Measurements from ENCODE around the gene TGFB1.
"Not testable (repeated sequence)": the region's sequence is repeated elsewhere in the genome, so short reads cannot be mapped to it uniquely, and the experiment has no call there.

TGFB1 gene

DNA sequence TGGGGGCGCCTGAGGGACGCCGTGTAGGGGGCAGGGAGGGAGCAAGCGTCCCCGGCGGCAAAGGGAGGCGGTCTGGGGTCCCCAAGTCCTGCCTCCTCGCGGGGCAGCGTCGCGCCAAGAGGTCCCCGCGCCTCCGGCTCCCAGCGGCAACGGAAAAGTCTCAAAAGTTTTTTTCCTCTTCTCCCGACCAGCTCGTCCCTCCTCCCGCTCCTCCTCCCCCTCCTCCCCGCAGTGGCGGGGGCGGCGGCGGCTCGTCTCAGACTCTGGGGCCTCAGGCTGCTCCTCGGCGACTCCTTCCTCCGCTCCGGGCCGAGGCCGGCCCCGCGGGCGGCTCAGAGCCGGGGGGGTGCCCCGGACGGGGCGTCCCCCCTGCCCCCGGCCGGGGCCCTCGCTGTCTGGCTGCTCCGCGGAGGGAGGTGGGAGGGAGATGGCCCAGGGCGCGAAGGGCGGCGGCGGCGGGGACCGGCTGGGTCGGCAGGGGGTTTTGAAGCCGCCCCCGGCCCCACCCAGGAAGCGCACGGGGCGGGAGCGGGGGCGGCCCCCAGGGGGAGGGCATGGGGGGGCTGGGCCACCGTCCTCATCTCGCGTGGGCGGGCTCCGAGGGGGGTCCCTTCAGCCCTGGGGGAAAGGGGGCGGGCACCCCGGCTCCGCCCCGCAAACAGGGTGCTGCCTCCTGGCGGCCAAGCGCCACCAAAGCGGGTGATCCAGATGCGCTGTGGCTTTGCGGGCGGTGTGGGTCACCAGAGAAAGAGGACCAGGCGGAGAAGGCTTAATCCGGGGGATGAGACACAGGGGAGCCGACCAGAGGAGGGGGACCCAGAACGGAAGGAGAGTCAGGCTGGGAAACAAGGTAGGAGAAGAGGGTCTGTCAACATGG lies at the start of gene TGFB1:
TSS of gene TGFB1 (minus strand) at position 457 of the 877 bp plus-strand sequence. CDS start 878 bp downstream, outside the sequence.
- DNase-seq: peak; percentile 84

DNA sequence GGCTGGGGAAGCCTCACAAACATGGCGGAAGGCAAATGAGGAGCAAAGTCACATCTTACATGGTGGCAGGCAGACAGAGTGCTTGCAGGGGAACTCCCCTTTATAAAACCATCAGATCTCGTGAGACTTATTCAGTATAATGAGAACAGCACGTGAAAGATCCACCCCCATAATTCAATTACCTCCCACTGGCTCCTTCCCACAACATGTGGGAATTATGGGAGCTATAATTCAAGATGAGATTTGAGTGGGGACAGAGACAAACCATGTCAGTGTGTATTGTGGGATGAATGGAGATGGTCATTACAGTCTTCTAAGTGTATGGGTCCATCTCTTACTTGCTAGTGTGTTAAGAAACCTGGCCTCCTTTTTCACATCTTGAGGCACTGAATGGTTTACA lies 48.3 kb upstream of the TGFB1 start:
- DNase-seq: no peak

- DNase-seq: no peak
Measured at GRCh38 chr19:41401483-41401882, 47.8 kb upstream of the TGFB1 start.

- no peak for DNase-seq
Measured at GRCh38 chr19:41399525-41399924, 45.8 kb upstream of the TGFB1 start.

GRCh38 chr19:41399091-41399490 lies 45.4 kb upstream of the TGFB1 start:
- DNase-seq: no peak

GRCh38 chr19:41398598-41398997 lies 44.9 kb upstream of the TGFB1 start:
- DNase-seq: no peak

GRCh38 chr19:41398050-41398418 lies 44.3 kb upstream of the TGFB1 start:
- DNase-seq: no peak

DNA sequence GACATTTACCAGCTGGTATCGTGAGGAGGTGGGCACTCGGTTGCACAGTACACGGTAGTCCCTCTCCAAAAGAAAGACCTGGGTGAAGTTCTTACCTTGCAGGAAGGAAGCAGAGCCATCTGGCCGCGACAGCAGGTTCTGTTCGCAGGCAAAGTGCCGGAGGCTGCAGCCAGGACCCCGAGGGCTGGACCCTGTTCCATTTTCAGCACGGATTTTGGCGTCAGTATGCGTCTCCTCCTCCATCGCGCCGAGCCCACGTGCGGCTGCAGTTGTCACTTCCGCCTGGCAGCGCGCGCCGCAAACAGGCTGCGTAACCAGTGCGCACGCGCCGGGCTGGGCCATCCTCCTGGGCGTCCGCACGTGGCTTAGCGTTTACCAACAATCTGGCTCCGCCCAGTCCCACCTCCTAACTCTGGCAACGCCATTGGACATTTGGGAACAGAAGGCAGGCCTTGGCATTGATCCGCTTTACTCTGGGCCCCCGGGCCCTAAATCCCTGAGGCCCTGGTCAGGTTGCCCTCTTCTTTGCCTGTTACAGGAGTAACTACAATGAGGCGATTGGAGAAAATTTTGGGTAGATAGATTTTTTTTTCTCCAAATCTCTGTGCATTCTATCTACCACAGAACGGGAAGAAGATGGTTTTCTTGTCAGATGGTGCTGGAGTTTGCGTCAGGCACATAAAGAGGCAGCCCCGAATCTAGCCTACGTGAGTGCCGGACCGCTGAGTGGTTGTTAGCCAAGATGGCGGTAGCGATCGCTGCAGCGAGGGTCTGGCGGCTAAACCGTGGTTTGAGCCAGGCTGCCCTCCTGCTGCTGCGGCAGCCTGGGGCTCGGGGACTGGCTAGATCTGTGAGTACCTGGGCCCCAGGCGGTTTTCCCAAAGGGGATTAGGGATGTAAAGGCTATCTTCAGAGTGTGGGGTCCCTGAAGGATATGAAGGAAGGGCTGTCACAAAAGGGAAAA lies 43.6 kb upstream of the TGFB1 start, which contains the start of the genes BCKDHA and EXOSC5:
TSS of gene BCKDHA (plus strand) at position 733 of the 964 bp plus-strand sequence. CDS start at position 743, 10 bp downstream.
TSS of gene EXOSC5 (minus strand) at position 274 of the 964 bp plus-strand sequence. CDS start at position 243, 31 bp downstream.
- peak; percentile 100 for DNase-seq

DNA sequence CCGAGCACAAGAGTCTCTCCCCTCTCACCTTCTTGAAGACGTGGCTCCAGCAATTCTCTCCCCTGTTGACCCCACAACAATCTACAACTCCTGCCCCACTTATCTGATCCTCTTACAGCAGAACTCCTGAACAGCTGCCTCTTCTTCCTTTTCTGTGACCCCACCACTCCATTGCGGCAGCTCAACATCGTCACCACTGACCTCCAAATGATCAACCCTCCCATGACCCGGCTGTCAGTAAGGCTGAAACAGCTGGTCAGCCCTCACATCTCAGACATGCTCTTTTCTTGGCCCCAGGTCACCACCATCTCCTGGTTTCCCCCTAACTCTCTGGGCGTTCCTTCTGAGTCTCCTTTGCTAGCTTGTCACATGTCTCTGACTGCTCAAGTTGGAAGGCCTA lies 41.6 kb upstream of the TGFB1 start:
- DNase-seq: no peak

- DNase-seq: no peak
Measured at GRCh38 chr19:41392775-41393174, 39.1 kb upstream of the TGFB1 start.

GRCh38 chr19:41391618-41392017 lies 37.9 kb upstream of the TGFB1 start:
- DNase-seq: no peak

DNA sequence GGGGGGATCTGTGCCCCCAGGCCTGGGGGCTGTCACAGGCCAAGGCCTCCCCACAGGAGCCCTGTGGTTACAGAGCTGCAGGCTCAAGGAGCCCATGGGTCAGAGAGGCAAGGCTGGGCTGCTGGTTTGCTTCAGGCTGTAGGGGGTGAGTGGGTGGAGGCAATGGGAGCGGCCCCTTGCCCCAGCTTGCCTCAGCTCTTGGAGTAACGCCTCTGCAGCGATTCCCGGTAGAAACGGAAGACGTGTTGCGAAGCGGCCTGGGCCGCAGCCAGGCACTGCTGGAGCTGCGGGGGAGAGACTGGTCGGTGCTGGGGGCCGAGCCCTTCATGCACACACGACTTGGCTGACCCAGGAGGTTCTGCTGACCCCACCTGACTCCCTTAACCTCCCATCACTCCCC lies 32.7 kb upstream of the TGFB1 start:
- DNase-seq: no peak

DNA sequence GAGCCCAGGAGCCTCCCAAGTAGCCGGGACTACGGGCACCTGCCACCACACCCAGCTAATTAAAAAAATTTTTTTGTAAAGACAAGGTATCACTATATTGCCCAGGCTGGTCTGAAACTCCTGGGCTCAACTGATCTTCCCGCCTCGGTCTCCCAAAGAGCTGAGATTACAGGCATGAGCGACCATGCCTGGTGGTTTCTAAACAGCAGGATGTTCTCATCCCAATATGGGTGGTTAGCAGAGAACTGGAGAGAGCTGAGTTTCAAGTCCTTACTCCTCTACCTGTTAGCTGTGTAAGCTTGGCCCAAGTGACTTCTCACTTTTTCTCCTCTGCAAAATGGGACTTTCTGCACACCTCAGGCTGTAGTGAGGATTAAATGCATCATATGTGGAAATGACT lies 30.6 kb upstream of the TGFB1 start:
- DNase-seq: no peak

DNA sequence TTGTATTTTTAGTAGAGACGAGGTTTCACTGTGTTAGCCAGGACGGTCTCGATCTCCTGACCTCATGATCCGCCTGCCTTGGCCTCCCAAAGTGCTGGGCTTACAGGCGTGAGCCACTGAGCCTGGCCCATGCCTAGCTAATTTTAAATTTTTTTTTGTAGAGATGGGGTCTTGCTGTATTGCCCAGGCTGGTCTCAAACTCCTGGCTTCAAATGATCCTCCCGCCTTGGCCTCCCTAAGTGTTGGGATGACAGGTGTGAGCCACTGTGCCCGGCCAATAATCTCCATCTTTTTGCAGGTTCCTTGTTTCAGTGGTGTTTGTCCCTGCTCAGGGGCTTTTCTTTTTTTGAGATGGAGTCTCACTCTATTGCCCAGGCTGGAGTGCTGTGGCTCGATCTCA lies 27.8 kb upstream of the TGFB1 start:
- not testable (repeated sequence) for DNase-seq

DNA sequence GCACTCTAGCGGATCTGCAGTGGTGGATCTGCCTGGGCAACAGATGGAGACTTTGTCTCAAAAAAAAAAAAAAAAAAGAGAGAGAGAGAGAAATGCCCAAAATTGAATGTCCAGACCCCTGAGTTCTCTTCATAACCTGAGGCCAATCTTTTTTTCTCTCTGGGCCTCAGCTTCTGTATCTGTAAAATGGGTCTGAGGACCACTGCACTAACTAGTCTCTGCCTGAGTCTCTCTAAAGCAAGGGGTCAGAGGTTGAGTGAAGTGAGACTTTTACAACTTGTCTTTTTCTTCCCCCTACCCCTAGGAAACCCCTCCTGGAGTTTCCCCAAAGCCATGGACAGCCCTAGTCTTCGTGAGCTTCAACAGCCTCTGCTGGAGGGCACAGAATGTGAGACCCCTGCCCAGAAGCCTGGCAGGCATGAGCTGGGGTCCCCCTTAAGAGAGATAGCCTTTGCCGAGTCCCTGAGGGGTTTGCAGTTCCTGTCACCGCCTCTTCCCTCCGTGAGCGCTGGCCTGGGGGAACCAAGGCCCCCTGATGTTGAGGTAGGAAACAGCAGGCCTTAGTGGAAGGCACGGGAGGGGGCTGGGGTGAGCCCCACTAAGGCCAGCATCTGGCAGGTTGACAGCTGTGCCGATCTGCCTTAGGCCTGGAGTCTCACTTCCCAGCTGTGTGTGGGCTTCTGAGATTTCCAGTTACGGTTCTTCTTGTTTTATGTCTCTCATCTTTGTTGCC lies 24.4 kb upstream of the TGFB1 start:
- peak; percentile 27 for DNase-seq

GRCh38 chr19:41376998-41377365 lies 23.3 kb upstream of the TGFB1 start:
- DNase-seq: no peak

- DNase-seq: peak; percentile 77
Measured at GRCh38 chr19:41376241-41376997, 22.7 kb upstream of the TGFB1 start, which contains the start of gene TMEM91. TMEM91 (plus strand) TSS chr19:41376533; CDS start chr19:41378310, 1,777 bp downstream.

DNA sequence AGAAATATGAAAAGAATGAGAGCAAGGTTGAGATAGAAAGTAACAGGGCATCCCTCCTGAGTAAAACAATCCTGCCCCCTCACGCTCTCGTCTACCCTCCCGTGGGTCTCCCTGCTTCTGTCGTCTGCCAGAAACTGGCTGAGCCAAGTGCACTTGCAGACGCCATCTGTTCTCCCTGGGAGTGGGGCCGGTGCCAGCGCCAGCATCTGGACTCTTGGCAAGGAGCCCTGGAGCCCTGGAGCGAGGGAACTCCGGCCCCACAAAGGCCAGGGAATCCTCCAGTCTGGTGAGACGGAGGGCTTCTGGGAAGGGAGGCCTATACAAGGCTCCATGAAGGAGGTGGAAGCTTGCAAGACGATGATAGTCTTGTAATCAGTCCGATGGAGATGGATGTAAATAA lies 20.3 kb upstream of the TGFB1 start:
- peak; percentile 85 for DNase-seq

DNA sequence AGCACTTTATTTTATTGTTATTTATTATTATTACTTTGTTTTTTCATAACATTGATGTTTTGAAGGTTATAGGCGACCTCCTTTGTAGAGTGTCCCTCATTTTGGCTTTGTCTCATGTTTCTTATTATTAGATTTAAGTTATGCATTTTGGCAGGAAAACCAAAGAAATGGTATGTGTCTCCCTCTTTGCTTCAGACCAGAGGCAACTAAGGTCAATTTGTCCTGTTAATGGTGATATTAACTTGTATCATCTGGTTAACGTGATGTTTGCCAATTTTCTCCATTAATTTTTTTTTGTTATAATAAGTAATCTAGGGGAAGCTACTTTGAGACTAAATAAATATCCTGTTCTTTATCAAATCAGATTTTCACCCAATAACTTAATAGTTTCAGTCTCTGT lies 18.8 kb upstream of the TGFB1 start:
- no peak for DNase-seq

DNA sequence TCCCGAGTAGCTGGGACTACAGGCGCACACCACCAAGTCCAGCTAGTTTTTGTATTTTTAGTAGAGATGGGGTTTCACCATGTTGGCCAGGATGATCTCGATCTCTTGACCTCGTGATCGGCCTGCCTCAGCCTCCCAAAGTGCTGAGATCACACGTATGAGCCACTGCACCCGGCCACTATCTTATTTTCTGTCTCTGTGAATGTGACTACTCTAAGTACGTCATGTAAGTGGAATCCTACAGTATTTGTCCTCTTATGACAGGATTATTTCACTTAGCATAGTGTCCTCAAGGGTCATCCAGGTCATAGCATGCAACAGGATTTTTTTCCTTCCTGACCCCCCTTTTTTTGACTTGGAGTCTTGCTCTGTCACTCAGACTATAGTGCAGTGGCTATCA lies 17.8 kb upstream of the TGFB1 start:
- no peak for DNase-seq

DNA sequence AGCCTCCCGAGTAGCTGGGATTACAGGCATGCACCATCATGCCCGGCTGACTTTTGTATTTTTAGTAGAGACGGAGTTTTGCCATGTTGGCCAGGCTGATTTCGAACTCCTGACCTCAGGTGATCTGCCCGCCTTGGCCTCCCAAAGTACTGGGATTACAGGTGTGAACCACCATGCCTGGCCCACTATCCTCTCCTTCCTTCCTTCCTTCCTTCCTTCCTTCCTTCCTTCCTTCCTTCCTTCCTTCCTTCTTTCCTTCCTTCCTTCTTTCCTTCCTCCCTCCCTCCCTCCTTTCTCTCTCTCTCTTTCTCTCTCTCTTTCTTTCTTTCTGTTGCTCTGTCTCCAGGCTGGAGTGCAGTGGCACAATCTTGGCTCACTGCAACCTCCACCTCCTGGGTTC lies 17.4 kb upstream of the TGFB1 start:
- DNase-seq: not testable (repeated sequence)

GRCh38 chr19:41369769-41370168 lies 16.0 kb upstream of the TGFB1 start:
- DNase-seq: no peak

All from eye (tissue), 1 donor.